Measurements from ENCODE around the gene PEDS1. TPM values are rescaled to one million over a fixed set of nuclear protein-coding genes. Genes with fewer than 3 reads are reported as not detected.
A peak's percentile ranks its signal among the peaks of the same experiment; 100 is the strongest.

PEDS1 gene
- total RNA-seq, 1 experiment from 2014 or later = 35.6 TPM

GRCh38 chr20:50191065-50191543 lies 37.6 kb upstream of the PEDS1 start:
- Mint-ChIP-seq H3K4me1 (peaks cover 51% of the 10 kb centered on the region), H3K27me3 (ENCODE audit: low read depth) (peaks cover under 1% of the 10 kb centered on the region), H3K36me3 (no peaks in the 10 kb centered on the region), H3K27ac (no peak overlapping the region), H3K4me3 (peak overlapping the region; percentile 54), H3K9me3 (no peaks in the 10 kb centered on the region)
- POLR2A ChIA-PET = interaction anchor here (0.6 to 1.3 kb wide), 5 partner anchors 9 to 104 kb away, joined by 3 to 5 read pairs (median 4); no protein-coding TSS in a partner anchor
- CTCF ChIA-PET = interaction anchor here (0.6 to 3.9 kb wide), 18 partner anchors 9 to 287 kb away, joined by 3 to 16 read pairs (median 4); no protein-coding TSS in a partner anchor
- no peak for ATAC-seq
- no peak for TF ChIP-seq MXD4 (CRISPR knock-in tag; IDR thresholded peaks at IDR 0.05; ENCODE audit: borderline replicate concordance)
- TF ChIP-seq ZNF396 (CRISPR knock-in tag; IDR thresholded peaks at IDR 0.05; ENCODE audit: borderline replicate concordance) = no peak
- 0 out of 2 replicates have a peak, but pooled peaks have one; percentile 0 for TF ChIP-seq ZNF416 (CRISPR knock-in tag; IDR thresholded peaks at IDR 0.05)
- TF ChIP-seq TP53 (CRISPR knock-in tag; IDR thresholded peaks at IDR 0.05) = no peak; the same call in 1 of the 2 replicates
- no peak for TF ChIP-seq GRHL2 (CRISPR knock-in tag; IDR thresholded peaks at IDR 0.05; ENCODE audit: insufficient replicate concordance, severe bottlenecking)
- peak; percentile 56; the same call in 1 of the 2 replicates for TF ChIP-seq TCF7 (CRISPR knock-in tag; IDR thresholded peaks at IDR 0.05; ENCODE audit: low read depth)
- TF ChIP-seq ZNF671 (CRISPR knock-in tag; IDR thresholded peaks at IDR 0.05) = no peak
- TF ChIP-seq GABPB1 (CRISPR knock-in tag; IDR thresholded peaks at IDR 0.05) = no peak
- TF ChIP-seq ZNF512 (CRISPR knock-in tag; IDR thresholded peaks at IDR 0.05; ENCODE audit: borderline replicate concordance) = no peak
- no peak for TF ChIP-seq ETV6 (CRISPR knock-in tag; IDR thresholded peaks at IDR 0.05)
- TF ChIP-seq ATF6 (CRISPR knock-in tag; IDR thresholded peaks at IDR 0.05) = no peak
- no peak for TF ChIP-seq TEAD1 (CRISPR knock-in tag; IDR thresholded peaks at IDR 0.05)
- no peak for TF ChIP-seq CREM (CRISPR knock-in tag; IDR thresholded peaks at IDR 0.05)
- DNase-seq (ENCODE audit: low spot score) = no peak

GRCh38 chr20:50190251-50191064 lies 36.9 kb upstream of the PEDS1 start, which contains the start of gene CEBPB:
TSS of gene CEBPB (plus strand) at chr20:50190830. CDS start at chr20:50191034, 204 bp downstream.
- peaks cover 7% of the 10 kb centered on the region for H3K27me3 Mint-ChIP-seq (ENCODE audit: low read depth)
- H3K4me1 Mint-ChIP-seq = peaks cover 49% of the 10 kb centered on the region
- ATAC-seq (peak; percentile 75), DNase-seq (ENCODE audit: low spot score) (peak; percentile 96)
- ChIA-PET POLR2A (interaction anchor here (0.6 to 1.3 kb wide), 5 partner anchors 10 to 104 kb away, joined by 3 to 5 read pairs (median 4); no protein-coding TSS in a partner anchor), CTCF (interaction anchor here (0.6 to 4.1 kb wide), 28 partner anchors 9 to 398 kb away, joined by 3 to 27 read pairs (median 4); no protein-coding TSS in a partner anchor)
- no peaks in the 10 kb centered on the region for H3K9me3 Mint-ChIP-seq
- H3K4me3 Mint-ChIP-seq = peak within 1 kb of the TSS; percentile 72
- no peaks in the 10 kb centered on the region for H3K36me3 Mint-ChIP-seq
- no peak within 1 kb of the TSS for H3K27ac Mint-ChIP-seq
- TF ChIP-seq, protein P1, sequence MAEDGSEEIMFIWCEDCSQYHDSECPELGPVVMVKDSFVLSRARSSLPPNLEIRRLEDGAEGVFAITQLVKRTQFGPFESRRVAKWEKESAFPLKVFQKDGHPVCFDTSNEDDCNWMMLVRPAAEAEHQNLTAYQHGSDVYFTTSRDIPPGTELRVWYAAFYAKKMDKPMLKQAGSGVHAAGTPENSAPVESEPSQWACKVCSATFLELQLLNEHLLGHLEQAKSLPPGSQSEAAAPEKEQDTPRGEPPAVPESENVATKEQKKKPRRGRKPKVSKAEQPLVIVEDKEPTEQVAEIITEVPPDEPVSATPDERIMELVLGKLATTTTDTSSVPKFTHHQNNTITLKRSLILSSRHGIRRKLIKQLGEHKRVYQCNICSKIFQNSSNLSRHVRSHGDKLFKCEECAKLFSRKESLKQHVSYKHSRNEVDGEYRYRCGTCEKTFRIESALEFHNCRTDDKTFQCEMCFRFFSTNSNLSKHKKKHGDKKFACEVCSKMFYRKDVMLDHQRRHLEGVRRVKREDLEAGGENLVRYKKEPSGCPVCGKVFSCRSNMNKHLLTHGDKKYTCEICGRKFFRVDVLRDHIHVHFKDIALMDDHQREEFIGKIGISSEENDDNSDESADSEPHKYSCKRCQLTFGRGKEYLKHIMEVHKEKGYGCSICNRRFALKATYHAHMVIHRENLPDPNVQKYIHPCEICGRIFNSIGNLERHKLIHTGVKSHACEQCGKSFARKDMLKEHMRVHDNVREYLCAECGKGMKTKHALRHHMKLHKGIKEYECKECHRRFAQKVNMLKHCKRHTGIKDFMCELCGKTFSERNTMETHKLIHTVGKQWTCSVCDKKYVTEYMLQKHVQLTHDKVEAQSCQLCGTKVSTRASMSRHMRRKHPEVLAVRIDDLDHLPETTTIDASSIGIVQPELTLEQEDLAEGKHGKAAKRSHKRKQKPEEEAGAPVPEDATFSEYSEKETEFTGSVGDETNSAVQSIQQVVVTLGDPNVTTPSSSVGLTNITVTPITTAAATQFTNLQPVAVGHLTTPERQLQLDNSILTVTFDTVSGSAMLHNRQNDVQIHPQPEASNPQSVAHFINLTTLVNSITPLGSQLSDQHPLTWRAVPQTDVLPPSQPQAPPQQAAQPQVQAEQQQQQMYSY (CRISPR knock-in tag; IDR thresholded peaks at IDR 0.05) = no peak
- TF ChIP-seq MYBL2 (CRISPR knock-in tag; IDR thresholded peaks at IDR 0.05) (no peak), CREB1 (CRISPR knock-in tag; IDR thresholded peaks at IDR 0.05) (no peak), GABPB1 (CRISPR knock-in tag; IDR thresholded peaks at IDR 0.05) (peak; percentile 88), FOXK1 (CRISPR knock-in tag; IDR thresholded peaks at IDR 0.05) (no peak), PREB (CRISPR knock-in tag; IDR thresholded peaks at IDR 0.05; ENCODE audit: borderline replicate concordance) (peak; percentile 39; the same call in 1 of the 2 replicates), OVOL2 (CRISPR knock-in tag; IDR thresholded peaks at IDR 0.05; ENCODE audit: borderline replicate concordance) (no peak), ZNF396 (CRISPR knock-in tag; IDR thresholded peaks at IDR 0.05; ENCODE audit: borderline replicate concordance) (no peak), SP1 (CRISPR knock-in tag; conservative IDR thresholded peaks at IDR 0.05) (peak; percentile 46; the same call in 1 of the 2 replicates), NFYB (CRISPR knock-in tag; conservative IDR thresholded peaks at IDR 0.05; ENCODE audit: low read depth) (no peak)
- TF ChIP-seq, protein P2, sequence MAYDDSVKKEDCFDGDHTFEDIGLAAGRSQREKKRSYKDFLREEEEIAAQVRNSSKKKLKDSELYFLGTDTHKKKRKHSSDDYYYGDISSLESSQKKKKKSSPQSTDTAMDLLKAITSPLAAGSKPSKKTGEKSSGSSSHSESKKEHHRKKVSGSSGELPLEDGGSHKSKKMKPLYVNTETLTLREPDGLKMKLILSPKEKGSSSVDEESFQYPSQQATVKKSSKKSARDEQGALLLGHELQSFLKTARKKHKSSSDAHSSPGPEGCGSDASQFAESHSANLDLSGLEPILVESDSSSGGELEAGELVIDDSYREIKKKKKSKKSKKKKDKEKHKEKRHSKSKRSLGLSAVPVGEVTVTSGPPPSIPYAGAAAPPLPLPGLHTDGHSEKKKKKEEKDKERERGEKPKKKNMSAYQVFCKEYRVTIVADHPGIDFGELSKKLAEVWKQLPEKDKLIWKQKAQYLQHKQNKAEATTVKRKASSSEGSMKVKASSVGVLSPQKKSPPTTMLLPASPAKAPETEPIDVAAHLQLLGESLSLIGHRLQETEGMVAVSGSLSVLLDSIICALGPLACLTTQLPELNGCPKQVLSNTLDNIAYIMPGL (CRISPR knock-in tag; IDR thresholded peaks at IDR 0.05) = peak; percentile 82
